ENCODE measurements around the gene WDR27.

- no peak for TF ChIP-seq CTCF (IDR thresholded peaks at IDR 0.05)
- no peak for TF ChIP-seq POLR2A (IDR thresholded peaks at IDR 0.05)
These were observed 12.3 kb upstream of the WDR27 start for GRCh38 chr6:169714178-169714577.
